H1 (cell line): ENCODE data around the gene TBX18. TPM values are rescaled to one million over a fixed set of nuclear protein-coding genes. Genes with fewer than 3 reads are reported as not detected.
A peak's percentile ranks its signal among the peaks of the same experiment; 100 is the strongest.

Experiments
- CTCF ChIA-PET: fragments of 300-600 bp; sonication (Branson Sonifier 250); formaldehyde crosslinking; loops from one replicate; lab custom pipeline; 2021; ENCODE audit not compliant: partially characterized antibody; lab: Charles Lee
- POLR2A ChIA-PET: fragments of 300-600 bp; sonication (Branson Sonifier 250); formaldehyde crosslinking; loops from one replicate; lab custom pipeline; 2021; ENCODE audit warnings: inconsistent platforms; ENCODE audit not compliant: partially characterized antibody; lab: Charles Lee
- DNase-seq, 2 experiments: peaks; one replicate each; pipeline versions ENCODE4 v3.0.0 to v3.0.0-alpha.2; 2010 to 2022; ENCODE audit warnings: low spot score in 2 of 2, low read depth in 1 of 2, mixed read lengths in 1 of 2
- FAIRE-seq: peaks from 2 replicates; lab custom pipeline; 2011; peaks lifted over from hg19 to GRCh38; lab: Jason Lieb, UNC
- H2AFZ ChIP-seq: 2 replicates; pipeline ENCODE4 v1.8.1; 2012; ENCODE audit warnings: low read length, inconsistent platforms
- H2AK5ac ChIP-seq: 2 replicates; pipeline ENCODE4 v1.6.1; 2013; ENCODE audit warnings: low read depth, low read length
- H2BK120ac ChIP-seq: replicated peaks from 2 replicates; pipeline ENCODE3; 2013; ENCODE audit warnings: low read depth, low read length, inconsistent platforms
- H2BK12ac ChIP-seq: 2 replicates; pipeline ENCODE4 v1.6.1; 2013; ENCODE audit warnings: low read depth, low read length
- H2BK15ac ChIP-seq: 2 replicates; pipeline ENCODE4 v1.6.1; 2013; ENCODE audit warnings: low read length
- H2BK20ac ChIP-seq: 2 replicates; pipeline ENCODE4 v1.6.1; 2013; ENCODE audit warnings: low read length
- H2BK5ac ChIP-seq: 2 replicates; pipeline ENCODE4 v1.6.1; 2013; ENCODE audit warnings: low read depth, low read length
- H3K14ac ChIP-seq: 2 replicates; pipeline ENCODE4 v1.6.1; 2013; ENCODE audit warnings: inconsistent platforms; ENCODE audit not compliant: insufficient read length
- H3K18ac ChIP-seq: 2 replicates; pipeline ENCODE4 v1.6.1; 2013; ENCODE audit warnings: low read length; ENCODE audit errors: extremely low read depth
- H3K23ac ChIP-seq: 2 replicates; pipeline ENCODE4 v1.6.1; 2013; ENCODE audit warnings: inconsistent platforms; ENCODE audit not compliant: insufficient read length
- H3K23me2 ChIP-seq: 2 replicates; pipeline ENCODE4 v1.6.1; 2013; ENCODE audit warnings: low read depth, low read length
- H3K27ac ChIP-seq: 2 replicates; pipeline ENCODE4 v1.6.1; 2011; ENCODE audit warnings: low read depth, low read length, inconsistent platforms
- H3K27me3 ChIP-seq, 4 experiments: replicated peaks in 1 of 4; 1 replicate in 1 of 4; 2 replicates in 3 of 4; pipeline versions ENCODE4 v1.6.1 to v1.8.1; 2011 to 2013; ENCODE audit warnings: low read length in 3 of 4, mild to moderate bottlenecking in 3 of 4, inconsistent platforms in 2 of 4, mixed read lengths in 2 of 4, moderate library complexity in 1 of 4; ENCODE audit not compliant: control insufficient read depth in 3 of 4, insufficient read depth in 3 of 4; ENCODE audit errors: extremely low read depth in 1 of 4
- H3K36me3 ChIP-seq, 4 experiments: 2 replicates each; pipeline versions ENCODE4 v1.6.1 to v1.8.1; 2011 to 2013; ENCODE audit warnings: mild to moderate bottlenecking in 4 of 4, low read length in 3 of 4, moderate library complexity in 2 of 4, control low read depth in 1 of 4, inconsistent platforms in 1 of 4; ENCODE audit not compliant: insufficient read depth in 4 of 4, control insufficient read depth in 2 of 4
- H3K4ac ChIP-seq: replicated peaks from 2 replicates; pipeline ENCODE3; 2013; ENCODE audit warnings: low read length, low read depth, mixed read lengths, inconsistent platforms; ENCODE audit not compliant: insufficient read length
- H3K4me1 ChIP-seq, 4 experiments: replicated peaks in 1 of 4; 1 replicate in 1 of 4; 2 replicates in 3 of 4; pipeline versions ENCODE4 v1.6.1 to v1.8.1; 2011 to 2013; ENCODE audit warnings: low read length in 3 of 4, inconsistent platforms in 2 of 4, mixed read lengths in 1 of 4; ENCODE audit not compliant: insufficient read depth in 4 of 4, control insufficient read depth in 3 of 4
- H3K4me2 ChIP-seq, 2 experiments: 2 replicates each; pipeline versions ENCODE4 v1.6.1 to v1.8.1; 2011 to 2013; ENCODE audit warnings: low read depth in 2 of 2, low read length in 2 of 2, control low read depth in 1 of 2, inconsistent platforms in 1 of 2, mild to moderate bottlenecking in 1 of 2; ENCODE audit not compliant: insufficient read depth in 1 of 2
- H3K4me3 ChIP-seq, 4 experiments: fragments of 200-600, 300-600 bp in 1 of 4; sonication (generic), shearing (Covaris generic), sonication (Bioruptor Twin) in 1 of 4; 2 replicates each; pipeline versions ENCODE4 v1.5.1 to v1.8.1; 2011 to 2016; ENCODE audit warnings: low read length in 4 of 4, low read depth in 3 of 4, control low read depth in 2 of 4, inconsistent platforms in 2 of 4, mild to moderate bottlenecking in 2 of 4, mixed read lengths in 1 of 4, moderate library complexity in 1 of 4; ENCODE audit not compliant: insufficient read depth in 2 of 4; ENCODE audit errors: extremely low read depth in 1 of 4
- H3K56ac ChIP-seq: replicated peaks from 2 replicates; pipeline ENCODE3; 2013; ENCODE audit warnings: low read depth, mild to moderate bottlenecking, mixed read lengths, low read length, inconsistent platforms; ENCODE audit not compliant: insufficient read length
- H3K79me1 ChIP-seq: 2 replicates; pipeline ENCODE4 v1.6.1; 2013; ENCODE audit warnings: low read depth, low read length, control low read depth
- H3K79me2 ChIP-seq, 2 experiments: 2 replicates each; pipeline versions ENCODE4 v1.6.1 to v1.8.1; 2012 to 2013; ENCODE audit warnings: low read length in 2 of 2, mild to moderate bottlenecking in 2 of 2, inconsistent platforms in 1 of 2; ENCODE audit not compliant: insufficient read depth in 2 of 2, control insufficient read depth in 1 of 2
- H3K9ac ChIP-seq, 4 experiments: replicated peaks in 1 of 4; 1 replicate in 1 of 4; 2 replicates in 3 of 4; pipeline versions ENCODE4 v1.6.1 to v1.8.1; 2011 to 2013; ENCODE audit warnings: low read depth in 3 of 4, low read length in 3 of 4, control low read depth in 2 of 4, mild to moderate bottlenecking in 2 of 4, moderate library complexity in 2 of 4, inconsistent platforms in 1 of 4; ENCODE audit errors: extremely low read depth in 1 of 4
- H3K9me3 ChIP-seq, 2 experiments: 2 replicates each; pipeline versions ENCODE4 v1.6.1 to v1.8.1; 2012 to 2013; ENCODE audit warnings: mild to moderate bottlenecking in 2 of 2, moderate library complexity in 2 of 2, control low read depth in 1 of 2, inconsistent platforms in 1 of 2, low read depth in 1 of 2, low read length in 1 of 2, mixed read lengths in 1 of 2; ENCODE audit not compliant: insufficient read depth in 2 of 2
- H4K20me1 ChIP-seq, 2 experiments: replicated peaks in 1 of 2; 2 replicates each; pipeline versions ENCODE3 to v1.8.1; 2011 to 2013; ENCODE audit warnings: inconsistent platforms in 2 of 2, low read length in 2 of 2, mild to moderate bottlenecking in 1 of 2; ENCODE audit not compliant: insufficient read depth in 2 of 2, control insufficient read depth in 1 of 2
- H4K5ac ChIP-seq: 2 replicates; pipeline ENCODE4 v1.6.1; 2013; ENCODE audit warnings: low read length, low read depth, mixed read lengths, inconsistent platforms; ENCODE audit not compliant: insufficient read length
- H4K8ac ChIP-seq: 2 replicates; pipeline ENCODE4 v1.8.0; 2013; ENCODE audit warnings: mild to moderate bottlenecking, moderate library complexity, low read length, inconsistent platforms; ENCODE audit not compliant: insufficient read depth; ENCODE audit errors: extremely low read depth
- H4K91ac ChIP-seq: replicated peaks from 2 replicates; pipeline ENCODE3; 2013; ENCODE audit warnings: low read length, mixed read lengths, inconsistent platforms; ENCODE audit not compliant: insufficient read length
- ATF2 ChIP-seq: IDR thresholded peaks from 2 replicates; pipeline ENCODE4 v1.6.1; 2012; ENCODE audit warnings: low read length, inconsistent platforms
- BACH1 ChIP-seq: IDR thresholded peaks from 2 replicates; pipeline ENCODE4 v1.6.1; 2012; ENCODE audit warnings: low read length, improper control_type of control experiment
- BRCA1 ChIP-seq: IDR thresholded peaks from 2 replicates; pipeline ENCODE4 v1.6.1; 2012; ENCODE audit warnings: low read depth, low read length, improper control_type of control experiment
- JUN ChIP-seq: IDR thresholded peaks from 2 replicates; pipeline ENCODE4 v1.6.1; 2011; ENCODE audit warnings: low read depth, mild to moderate bottlenecking, improper control_type of control experiment, low read length
- JUND ChIP-seq: IDR thresholded peaks from 2 replicates; pipeline ENCODE4 v1.6.1; 2011; ENCODE audit warnings: mild to moderate bottlenecking, improper control_type of control experiment, low read length
- KDM1A ChIP-seq: fragments of 200-600, 300-600 bp; sonication (generic); IDR thresholded peaks from 2 replicates; pipeline ENCODE4 v1.7.1; 2016; ENCODE audit warnings: mild to moderate bottlenecking, low read length, borderline replicate concordance
- KDM4A ChIP-seq: IDR thresholded peaks from one replicate; pipeline ENCODE4 v1.7.1; 2012; ENCODE audit warnings: low read depth, mild to moderate bottlenecking, moderate library complexity, low read length, inconsistent platforms; ENCODE audit not compliant: severe bottlenecking
- MAX ChIP-seq: IDR thresholded peaks from 2 replicates; pipeline ENCODE4 v1.6.1; 2012; ENCODE audit warnings: inconsistent platforms
- RFX5 ChIP-seq: IDR thresholded peaks from 2 replicates; pipeline ENCODE4 v1.6.1; 2011; ENCODE audit warnings: low read depth, low read length, improper control_type of control experiment, borderline replicate concordance
- RNF2 ChIP-seq: fragments of 200-900, 300-1000 bp; sonication (generic); IDR thresholded peaks from 2 replicates; pipeline ENCODE4 v1.7.1; 2016; ENCODE audit warnings: borderline replicate concordance, low read depth, mild to moderate bottlenecking, antibody characterized with exemption, low read length; ENCODE audit not compliant: poor library complexity, severe bottlenecking; ENCODE audit errors: missing control alignments
- WGBS, 2 experiments: shearing (Covaris generic) in 1 of 2; methylation state at CpG; one replicate each; pipeline versions ENCODE4 v1.1.6 to v1.1.7; 2013 to 2015; ENCODE audit warnings: low lambda C conversion rate in 2 of 2, mixed read lengths in 2 of 2, inconsistent platforms in 1 of 2, low coverage in 1 of 2, missing lambda C conversion rate in 1 of 2; ENCODE audit not compliant: insufficient replicate concordance in 2 of 2, insufficient coverage in 1 of 2, insufficient read length in 1 of 2; ENCODE audit errors: extremely low coverage in 1 of 2, missing lambda C conversion rate in 1 of 2; 5-methylcytosine and 5-hydroxymethylcytosine counted together
- polyA plus RNA-seq, 7 experiments: library from polyadenylated mRNA; depleted of rRNA in 3 of 7; stranded (reverse) in 5 of 7; unstranded in 2 of 7; fragments of >200 nt in 5 of 7; fragments of 200-250 nt in 2 of 7; gene quantifications; 1 replicate in 5 of 7; 2 replicates in 1 of 7; 4 replicates in 1 of 7; pipeline versions ENCODE4 v1.2.1 to v1.2.3, GENCODE V29; 2011 to 2013; ENCODE audit warnings: missing spikeins in 2 of 7, mixed read lengths in 2 of 7
- total RNA-seq: library from RNA; stranded (reverse); fragmentation: NEBNext Ultra II Directional; extraction: Animal tissue kit (Norgen Biotek cat#: 25700); gene quantifications from 2 replicates; pipeline ENCODE4 v1.2.1, GENCODE V29; 2021

Gene TBX18
- total and polyA plus RNA-seq, 2 of the 8 experiments (the other 6 are each of a cell fraction or from before 2014, with no cell fraction given) = 0.02 TPM; not detected in 1

GRCh38 chr6:84766118-84766798 lies 1.9 kb upstream of the TBX18 start:
- no peak overlapping the region for H3K27ac ChIP-seq
- FAIRE-seq (no peak), DNase-seq (peak in 1 of 2 experiments; percentile 50)
- H3K79me1 ChIP-seq = no peaks in the 10 kb centered on the region
- H2AK5ac ChIP-seq = no peak overlapping the region
- peaks cover 0 to 24% (median 13%) of the 10 kb centered on the region in 4 experiments; a peak in 5 of 7 replicates for H3K4me1 ChIP-seq
- peak overlapping the region; percentile 63 to 82 for H3K4me2 ChIP-seq
- H2BK5ac ChIP-seq = no peak overlapping the region
- no peak overlapping the region for H3K4ac ChIP-seq
- no peak overlapping the region for H3K9ac ChIP-seq
- 2% methylated on average over 32 of the region's 32 CpGs; no CpG with 5 or more reads in 1 of the 2 experiments for WGBS, 2 experiments
- no peak overlapping the region for H4K91ac ChIP-seq
- H3K23me2 ChIP-seq = peaks cover 16% of the 10 kb centered on the region
- no peak overlapping the region for H2BK12ac ChIP-seq
- ChIA-PET CTCF (interaction anchor here (0.6 to 1.7 kb wide), 6 partner anchors 8 to 558 kb away, joined by 3 to 9 read pairs (median 4); no protein-coding TSS in a partner anchor), POLR2A (interaction anchor here (1.0 kb wide), 1 partner anchor 8 kb away, joined by 3 read pairs; no protein-coding TSS in a partner anchor)
- H3K27me3 ChIP-seq = peaks cover 72 to 98% (median 87%) of the 10 kb centered on the region in 4 experiments
- no peak overlapping the region for H3K14ac ChIP-seq
- H3K36me3 ChIP-seq = peaks cover 0 to 4% (median 0%) of the 10 kb centered on the region in 4 experiments; a peak in 1 of 8 replicates
- H3K9me3 ChIP-seq = no peaks in the 10 kb centered on the region; a peak in 1 of 4 replicates
- no peak overlapping the region for H4K8ac ChIP-seq
- H2AFZ ChIP-seq = no peak overlapping the region
- peaks cover 17% of the 10 kb centered on the region in 2 experiments for H4K20me1 ChIP-seq
- no peak overlapping the region for H2BK15ac ChIP-seq
- H3K56ac ChIP-seq = no peak overlapping the region
- H2BK20ac ChIP-seq = no peak overlapping the region
- H3K4me3 ChIP-seq = peak overlapping the region; percentile 18 to 54 (median 29); a peak in 6 of 8 replicates
- no peak overlapping the region for H2BK120ac ChIP-seq
- H3K23ac ChIP-seq = no peak overlapping the region
- H3K18ac ChIP-seq = no peak overlapping the region
- no peaks in the 10 kb centered on the region for H3K79me2 ChIP-seq
- H4K5ac ChIP-seq = no peak overlapping the region
- TF ChIP-seq JUN (no peak), KDM1A (no peak), RNF2 (peak; percentile 80), RFX5 (no peak), ATF2 (no peak), BACH1 (no peak), MAX (no peak), KDM4A (peak; percentile 27), JUND (no peak), BRCA1 (no peak)
